HEK293T (cell line): ENCODE data around the gene IGSF9B.

Experiments
- CTCF ChIA-PET: fragments of 350-600 bp; formaldehyde crosslinking; extraction: SDS; loops from one replicate; lab custom pipeline; 2021; ENCODE audit warnings: antibody characterized with exemption, inconsistent platforms; lab: Yijun Ruan, JAX
- POLR2A ChIA-PET: fragments of 350-600 bp; formaldehyde crosslinking; extraction: SDS; loops from one replicate; lab custom pipeline; 2020; ENCODE audit warnings: antibody characterized with exemption, inconsistent platforms; lab: Yijun Ruan, JAX
- DNase-seq: peaks from one replicate; pipeline ENCODE4 v3.0.0; 2012; ENCODE audit warnings: mixed read lengths; ENCODE audit errors: extremely low spot score
- ARNT ChIP-seq: fragments of 450-650 bp; IDR thresholded peaks from 2 replicates; pipeline ENCODE4 v1.6.1; 2017; ENCODE audit warnings: mild to moderate bottlenecking
- BHLHE40 ChIP-seq: fragments of 450-650 bp; IDR thresholded peaks from 2 replicates; pipeline ENCODE4 v1.6.1; 2016; ENCODE audit warnings: mild to moderate bottlenecking, moderate library complexity, borderline replicate concordance
- CTBP1 ChIP-seq: fragments of 450-650 bp; IDR thresholded peaks from 2 replicates; pipeline ENCODE4 v1.6.1; 2016; ENCODE audit warnings: borderline replicate concordance
- ELF4 ChIP-seq: fragments of 450-650 bp; IDR thresholded peaks from 2 replicates; pipeline ENCODE4 v1.6.1; 2017; ENCODE audit warnings: antibody characterized with exemption
- FOXA1 ChIP-seq: fragments of 450-650 bp; IDR thresholded peaks from 2 replicates; pipeline ENCODE4 v1.6.1; 2016; ENCODE audit warnings: mild to moderate bottlenecking
- FOXK2 ChIP-seq: fragments of 450-650 bp; IDR thresholded peaks from 2 replicates; pipeline ENCODE4 v1.6.1; 2016; ENCODE audit warnings: mild to moderate bottlenecking
- FOXM1 ChIP-seq: fragments of 450-650 bp; IDR thresholded peaks from 2 replicates; pipeline ENCODE4 v1.6.1; 2017; ENCODE audit warnings: mild to moderate bottlenecking, borderline replicate concordance
- HDGF ChIP-seq: fragments of 450-650 bp; IDR thresholded peaks from 2 replicates; pipeline ENCODE4 v1.6.1; 2017; ENCODE audit warnings: antibody characterized with exemption, borderline replicate concordance
- L3MBTL2 ChIP-seq: fragments of 450-650 bp; conservative IDR thresholded peaks from 2 replicates; pipeline ENCODE4 v1.6.1; 2016; ENCODE audit warnings: mild to moderate bottlenecking
- LEF1 ChIP-seq: fragments of 450-650 bp; IDR thresholded peaks from 2 replicates; pipeline ENCODE4 v1.6.1; 2017; ENCODE audit warnings: mild to moderate bottlenecking, borderline replicate concordance
- NFRKB ChIP-seq: fragments of 450-650 bp; IDR thresholded peaks from 2 replicates; pipeline ENCODE4 v1.6.1; 2016; ENCODE audit warnings: mild to moderate bottlenecking, moderate library complexity
- SP1 ChIP-seq: fragments of 450-650 bp; IDR thresholded peaks from 2 replicates; pipeline ENCODE4 v1.6.1; 2017
- SUZ12 ChIP-seq: fragments of 450-650 bp; IDR thresholded peaks from 2 replicates; pipeline ENCODE4 v1.6.1; 2016; ENCODE audit warnings: mild to moderate bottlenecking
- TARDBP ChIP-seq: fragments of 450-650 bp; IDR thresholded peaks from 2 replicates; pipeline ENCODE4 v1.6.1; 2016
- ZNF384 ChIP-seq: fragments of 450-650 bp; IDR thresholded peaks from 2 replicates; pipeline ENCODE4 v1.6.1; 2016
- TF ChIP-seq, protein P1 (sequence below): fragments of 450-650 bp; IDR thresholded peaks from 2 replicates; pipeline ENCODE4 v1.6.1; 2016

IGSF9B gene

GRCh38 chr11:133905677-133906156, 51.1 kb downstream of the IGSF9B start:
- TF ChIP-seq BHLHE40 (no peak), ZNF384 (no peak), SUZ12 (no peak), TARDBP (no peak), CTBP1 (no peak), FOXK2 (no peak), ELF4 (no peak), HDGF (no peak), FOXA1 (no peak), ARNT (no peak), SP1 (no peak), FOXM1 (no peak), LEF1 (no peak), L3MBTL2 (no peak), NFRKB (no peak)
- TF ChIP-seq, protein P1, sequence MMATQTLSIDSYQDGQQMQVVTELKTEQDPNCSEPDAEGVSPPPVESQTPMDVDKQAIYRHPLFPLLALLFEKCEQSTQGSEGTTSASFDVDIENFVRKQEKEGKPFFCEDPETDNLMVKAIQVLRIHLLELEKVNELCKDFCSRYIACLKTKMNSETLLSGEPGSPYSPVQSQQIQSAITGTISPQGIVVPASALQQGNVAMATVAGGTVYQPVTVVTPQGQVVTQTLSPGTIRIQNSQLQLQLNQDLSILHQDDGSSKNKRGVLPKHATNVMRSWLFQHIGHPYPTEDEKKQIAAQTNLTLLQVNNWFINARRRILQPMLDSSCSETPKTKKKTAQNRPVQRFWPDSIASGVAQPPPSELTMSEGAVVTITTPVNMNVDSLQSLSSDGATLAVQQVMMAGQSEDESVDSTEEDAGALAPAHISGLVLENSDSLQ: no peak
- ChIA-PET CTCF (no interaction called here), POLR2A (no interaction called here)
- DNase-seq: no peak

DNA sequence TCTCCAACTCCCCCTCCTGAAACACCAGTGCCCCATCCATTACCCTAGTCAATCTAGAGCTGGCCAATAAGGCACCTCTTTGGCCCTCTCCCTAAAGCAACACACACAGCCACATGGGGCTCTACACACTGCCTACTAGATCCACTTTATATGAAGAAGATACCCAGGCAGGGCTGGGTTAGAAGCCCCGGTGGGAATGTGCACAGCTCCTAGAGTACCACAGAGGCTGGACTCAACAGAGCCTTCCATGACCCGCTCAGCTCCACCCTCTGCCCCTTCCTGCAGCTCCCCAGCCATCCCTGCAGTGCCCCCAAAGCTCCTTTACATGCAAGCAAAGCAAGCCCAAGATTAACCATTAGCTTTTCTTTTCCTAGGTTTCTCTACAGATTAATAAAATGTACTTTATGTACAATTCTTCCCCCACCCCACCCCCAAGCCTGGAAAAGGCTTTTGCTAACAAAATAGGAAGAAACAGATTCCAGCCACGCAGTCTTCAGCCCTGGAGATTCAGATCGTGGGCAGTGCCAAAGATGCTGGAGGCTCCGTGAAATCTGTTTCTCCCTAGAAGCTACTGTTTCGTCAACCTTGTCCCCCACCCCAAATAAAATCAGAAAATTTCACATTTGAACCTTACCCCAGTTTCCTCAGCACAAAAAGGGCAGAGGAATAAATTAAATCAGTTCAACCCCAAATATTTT, 51.8 kb downstream of the IGSF9B start:
- POLR2A ChIA-PET: no interaction called here
- DNase-seq: no peak
- TF ChIP-seq SUZ12: no peak
- no peak for TF ChIP-seq BHLHE40
- CTCF ChIA-PET: no interaction called here

- no peak for DNase-seq
- TF ChIP-seq BHLHE40 (no peak), FOXK2 (no peak), SP1 (no peak), L3MBTL2 (no peak), ARNT (no peak), FOXA1 (no peak), HDGF (no peak), LEF1 (no peak), ZNF384 (no peak), ELF4 (no peak), TARDBP (no peak), FOXM1 (no peak)
- ChIA-PET CTCF (no interaction called here), POLR2A (no interaction called here)
These were observed 52.6 kb downstream of the IGSF9B start for GRCh38 chr11:133903875-133904817.

GRCh38 chr11:133903056-133903455, 53.7 kb downstream of the IGSF9B start:
- ChIA-PET POLR2A (no interaction called here), CTCF (no interaction called here)
- DNase-seq: no peak
- TF ChIP-seq TARDBP: no peak
- TF ChIP-seq BHLHE40: no peak
- TF ChIP-seq SP1: no peak
- TF ChIP-seq L3MBTL2: no peak
- no peak for TF ChIP-seq SUZ12
- TF ChIP-seq FOXM1: no peak
- TF ChIP-seq, protein P1: no peak
- no peak for TF ChIP-seq ELF4
- no peak for TF ChIP-seq LEF1
- TF ChIP-seq ARNT: no peak

GRCh38 chr11:133902506-133902905, 54.3 kb downstream of the IGSF9B start:
- TF ChIP-seq FOXM1 (no peak), FOXK2 (no peak), ARNT (no peak), BHLHE40 (no peak), L3MBTL2 (no peak), ZNF384 (no peak), NFRKB (no peak), LEF1 (no peak), SP1 (no peak), ELF4 (no peak), FOXA1 (no peak), HDGF (no peak), TARDBP (no peak)
- TF ChIP-seq, protein P1: no peak
- POLR2A ChIA-PET: no interaction called here
- no peak for DNase-seq
- CTCF ChIA-PET: no interaction called here

GRCh38 chr11:133901999-133902398, 54.8 kb downstream of the IGSF9B start:
- no peak for DNase-seq
- peak; percentile 85 for TF ChIP-seq TARDBP
- TF ChIP-seq ARNT: no peak
- ChIA-PET CTCF (no interaction called here), POLR2A (no interaction called here)
